ENCODE data around the gene CYP2U1.

Gene CYP2U1

DNA sequence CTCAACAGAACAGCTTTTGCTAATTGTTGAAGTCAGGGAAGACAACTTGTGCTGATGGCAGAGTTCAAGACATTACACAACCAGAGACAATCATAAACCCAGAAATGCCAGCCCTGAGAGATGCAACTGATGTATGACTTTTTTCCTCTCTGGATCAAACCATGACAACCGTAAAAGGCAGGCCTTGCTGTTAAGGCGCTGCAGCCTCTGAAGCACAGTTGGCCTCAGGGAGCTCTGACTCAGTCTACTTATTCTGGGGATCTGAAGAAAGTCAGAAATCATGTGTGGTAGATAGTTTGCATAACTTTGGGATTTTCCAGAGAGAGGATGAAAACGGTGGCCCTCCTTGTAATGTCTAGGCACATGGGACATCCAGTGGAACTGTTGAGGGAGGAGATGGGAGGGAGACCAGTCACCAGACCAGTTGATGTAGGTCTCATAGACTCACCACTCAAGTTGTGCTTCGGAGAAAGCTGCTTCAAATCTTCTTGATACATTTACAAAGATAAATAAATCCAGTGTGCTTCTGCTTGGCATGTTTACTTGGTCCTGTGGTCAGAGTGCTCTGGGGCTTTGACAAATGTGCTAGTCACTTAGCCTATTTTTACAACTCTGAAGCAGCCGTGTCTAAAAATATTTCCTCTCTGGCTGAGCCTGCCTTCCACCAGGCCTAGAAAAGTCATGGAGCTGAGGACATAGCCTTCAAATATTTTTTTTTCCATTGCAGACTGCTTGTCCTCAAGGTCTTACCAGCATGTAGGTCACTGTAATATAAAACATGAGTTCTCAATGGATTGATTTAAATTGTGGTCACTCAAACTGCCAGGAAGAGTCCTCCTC, 65.8 kb downstream of the CYP2U1 start:
- H3K27me3 ChIP-seq, result no peaks in the 10 kb centered on the region
- TF ChIP-seq, protein P1, sequence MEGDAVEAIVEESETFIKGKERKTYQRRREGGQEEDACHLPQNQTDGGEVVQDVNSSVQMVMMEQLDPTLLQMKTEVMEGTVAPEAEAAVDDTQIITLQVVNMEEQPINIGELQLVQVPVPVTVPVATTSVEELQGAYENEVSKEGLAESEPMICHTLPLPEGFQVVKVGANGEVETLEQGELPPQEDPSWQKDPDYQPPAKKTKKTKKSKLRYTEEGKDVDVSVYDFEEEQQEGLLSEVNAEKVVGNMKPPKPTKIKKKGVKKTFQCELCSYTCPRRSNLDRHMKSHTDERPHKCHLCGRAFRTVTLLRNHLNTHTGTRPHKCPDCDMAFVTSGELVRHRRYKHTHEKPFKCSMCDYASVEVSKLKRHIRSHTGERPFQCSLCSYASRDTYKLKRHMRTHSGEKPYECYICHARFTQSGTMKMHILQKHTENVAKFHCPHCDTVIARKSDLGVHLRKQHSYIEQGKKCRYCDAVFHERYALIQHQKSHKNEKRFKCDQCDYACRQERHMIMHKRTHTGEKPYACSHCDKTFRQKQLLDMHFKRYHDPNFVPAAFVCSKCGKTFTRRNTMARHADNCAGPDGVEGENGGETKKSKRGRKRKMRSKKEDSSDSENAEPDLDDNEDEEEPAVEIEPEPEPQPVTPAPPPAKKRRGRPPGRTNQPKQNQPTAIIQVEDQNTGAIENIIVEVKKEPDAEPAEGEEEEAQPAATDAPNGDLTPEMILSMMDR (IDR thresholded peaks at IDR 0.05), result no peak
- H3K27ac ChIP-seq, result no peak overlapping the region
- H3K4me1 ChIP-seq (ENCODE audit: control insufficient read depth in 1 of 2, insufficient read depth in 1 of 2, low read depth in 1 of 2, low read length in 1 of 2), result peaks cover 14 to 18% of the 10 kb centered on the region in 2 experiments
- H3K36me3 ChIP-seq, result no peaks in the 10 kb centered on the region
- H3K4me3 ChIP-seq (ENCODE audit: low read depth in 1 of 2, low read length in 1 of 2), result no peak overlapping the region
- no peaks in the 10 kb centered on the region for H3K9me3 ChIP-seq

DNA sequence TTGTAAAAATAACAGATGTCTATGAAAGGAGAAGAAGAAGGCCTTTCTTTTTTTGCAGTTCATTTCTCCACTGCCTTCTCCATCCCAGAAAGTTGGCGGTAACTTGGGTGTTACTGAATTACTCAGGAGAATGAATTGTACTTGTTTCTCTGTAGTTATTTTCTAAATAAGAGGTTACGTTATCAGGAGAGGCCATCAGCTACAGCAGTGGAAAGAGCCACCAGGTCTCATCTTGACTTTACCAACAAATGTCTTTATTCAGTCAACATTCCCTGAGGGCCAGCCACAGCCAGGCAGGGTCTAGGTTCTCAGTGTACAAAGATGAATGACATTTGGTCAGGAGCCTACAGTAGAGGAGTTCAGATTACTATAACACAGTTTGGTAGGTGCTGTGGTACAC, 66.4 kb downstream of the CYP2U1 start:
- H3K27ac ChIP-seq, result no peak overlapping the region
- no peak overlapping the region for H3K4me3 ChIP-seq (ENCODE audit: low read depth in 1 of 2, low read length in 1 of 2)
- H3K9me3 ChIP-seq, result no peaks in the 10 kb centered on the region
- H3K27me3 ChIP-seq, result no peaks in the 10 kb centered on the region
- peaks cover 14 to 18% of the 10 kb centered on the region in 2 experiments for H3K4me1 ChIP-seq (ENCODE audit: control insufficient read depth in 1 of 2, insufficient read depth in 1 of 2, low read depth in 1 of 2, low read length in 1 of 2)
- H3K36me3 ChIP-seq, result no peaks in the 10 kb centered on the region
- TF ChIP-seq, protein P1 (IDR thresholded peaks at IDR 0.05), result no peak

DNA sequence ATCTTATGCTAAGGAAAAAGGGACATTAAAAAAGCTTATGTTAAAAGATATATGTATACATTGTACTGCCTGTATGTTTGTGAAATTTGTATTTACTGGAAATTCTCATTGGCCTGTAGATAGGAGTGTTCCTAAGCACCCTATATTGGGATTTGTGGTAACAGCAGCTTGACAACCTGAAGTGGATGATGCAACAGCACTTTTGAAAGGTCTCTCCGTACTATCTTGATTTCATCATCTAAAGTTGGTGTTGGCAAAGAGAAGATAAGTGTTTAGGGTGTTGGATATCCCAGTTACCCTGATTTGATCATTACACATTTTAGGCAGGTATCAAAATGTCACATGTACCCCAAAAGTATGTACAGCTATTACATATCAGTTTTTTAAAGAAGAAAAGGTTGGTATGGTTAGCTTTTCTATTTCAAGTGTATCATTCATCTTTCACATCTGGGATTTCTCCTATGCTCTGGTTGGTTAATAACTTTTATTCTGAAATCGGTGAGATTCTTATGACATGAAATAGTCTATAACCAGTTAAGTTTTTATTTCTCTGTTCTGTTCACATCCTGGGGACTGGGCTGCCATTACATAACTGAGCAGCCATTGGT, 68.7 kb downstream of the CYP2U1 start:
- H3K27ac ChIP-seq, result no peak overlapping the region
- H3K27me3 ChIP-seq, result no peaks in the 10 kb centered on the region
- no peaks in the 10 kb centered on the region for H3K9me3 ChIP-seq
- no peak overlapping the region for H3K4me3 ChIP-seq (ENCODE audit: low read depth in 1 of 2, low read length in 1 of 2)
- TF ChIP-seq, protein P1 (IDR thresholded peaks at IDR 0.05), result no peak
- H3K4me1 ChIP-seq (ENCODE audit: control insufficient read depth in 1 of 2, insufficient read depth in 1 of 2, low read depth in 1 of 2, low read length in 1 of 2), result peaks cover 14 to 18% of the 10 kb centered on the region in 2 experiments
- H3K36me3 ChIP-seq, result no peaks in the 10 kb centered on the region

DNA sequence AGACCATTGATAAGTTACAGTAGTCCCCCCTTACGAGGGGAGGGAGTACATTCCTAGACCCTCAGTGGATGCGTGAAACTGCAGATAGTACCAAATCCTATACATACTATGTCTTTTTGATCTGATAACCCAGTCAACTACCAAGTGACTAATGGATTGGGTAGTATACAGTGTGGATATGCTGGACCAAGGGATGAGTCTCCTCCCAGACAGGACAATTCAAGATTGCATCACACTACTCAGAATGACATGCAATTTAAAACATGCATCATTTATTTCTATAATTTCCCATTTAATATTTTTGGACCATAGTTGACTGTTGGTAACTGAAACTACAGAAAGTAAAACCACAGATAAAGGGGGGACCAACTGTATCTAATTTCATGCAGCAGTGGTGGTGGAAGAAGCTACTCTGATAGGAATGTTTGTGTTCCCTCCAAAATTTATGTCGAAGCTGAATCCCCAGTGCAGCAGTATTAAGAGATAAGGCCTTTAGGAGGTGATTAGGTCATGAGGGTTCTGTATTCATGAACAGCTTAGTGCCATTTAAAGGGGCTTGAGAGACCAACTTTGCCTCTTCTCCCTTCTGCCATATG, 70.3 kb downstream of the CYP2U1 start:
- Histone ChIP-seq H3K27me3 (no peaks in the 10 kb centered on the region), H3K36me3 (no peaks in the 10 kb centered on the region), H3K27ac (no peak overlapping the region), H3K9me3 (no peaks in the 10 kb centered on the region), H3K4me1 (ENCODE audit: control insufficient read depth in 1 of 2, insufficient read depth in 1 of 2, low read depth in 1 of 2, low read length in 1 of 2) (peaks cover 14 to 18% of the 10 kb centered on the region in 2 experiments), H3K4me3 (ENCODE audit: low read depth in 1 of 2, low read length in 1 of 2) (no peak overlapping the region)
- TF ChIP-seq, protein P1 (IDR thresholded peaks at IDR 0.05), result no peak

Data from neutrophil (primary cell).